HG02588 (cell line): ENCODE results near the gene WDR5B.

Experiments
- ATAC-seq: cut with Tn5 transposase; IDR thresholded peaks from one replicate; pipeline ENCODE4 v1.9.1; 2021; ENCODE audit warnings: mild to moderate bottlenecking, moderate library complexity; ENCODE audit not compliant: unreplicated experiment

WDR5B gene

GRCh38 chr3:122410111-122410510 is 5.8 kb downstream of the WDR5B start:
- ATAC-seq = no peak

GRCh38 chr3:122409446-122409845 is 6.4 kb downstream of the WDR5B start:
- ATAC-seq = no peak

- no peak for ATAC-seq
Measured at GRCh38 chr3:122407946-122408345, 7.9 kb downstream of the WDR5B start.

GRCh38 chr3:122406198-122406597 is 9.7 kb downstream of the WDR5B start:
- no peak for ATAC-seq

GRCh38 chr3:122405015-122405414 is 10.8 kb downstream of the WDR5B start:
- ATAC-seq = no peak

- no peak for ATAC-seq
Measured at GRCh38 chr3:122403489-122403888, 12.4 kb downstream of the WDR5B start.

- no peak for ATAC-seq
Measured at GRCh38 chr3:122398920-122399319, 16.9 kb downstream of the WDR5B start.

GRCh38 chr3:122397201-122397600 is 18.7 kb downstream of the WDR5B start:
- no peak for ATAC-seq

- ATAC-seq = no peak
Measured at GRCh38 chr3:122396511-122396910, 19.4 kb downstream of the WDR5B start.

GRCh38 chr3:122395582-122395981 is 20.3 kb downstream of the WDR5B start:
- ATAC-seq = no peak

GRCh38 chr3:122394173-122394572 is 21.7 kb downstream of the WDR5B start:
- no peak for ATAC-seq

GRCh38 chr3:122392868-122393844 is 22.7 kb downstream of the WDR5B start:
- ATAC-seq = no peak

- ATAC-seq = no peak
Measured at GRCh38 chr3:122391681-122392446, 24.0 kb downstream of the WDR5B start.

- ATAC-seq = no peak
Measured at GRCh38 chr3:122390665-122391064, 25.2 kb downstream of the WDR5B start.

GRCh38 chr3:122389892-122390291 is 26.0 kb downstream of the WDR5B start:
- no peak for ATAC-seq

- no peak for ATAC-seq
Measured at GRCh38 chr3:122389197-122389596, 26.7 kb downstream of the WDR5B start.

- no peak for ATAC-seq
Measured at GRCh38 chr3:122387709-122388108, 28.2 kb downstream of the WDR5B start.

- peak; percentile 91 for ATAC-seq
Measured at GRCh38 chr3:122383771-122384697, 31.8 kb downstream of the WDR5B start, which contains the start of gene FAM162A. TSS of gene FAM162A (plus strand) at chr3:122384182. CDS start at chr3:122384266, 84 bp downstream.

- peak; percentile 37 for ATAC-seq
Measured at GRCh38 chr3:122382888-122383666, 32.8 kb downstream of the WDR5B start, which contains the start of gene MIX23. TSS of gene MIX23 (minus strand) at chr3:122383231. CDS start at chr3:122383224, 7 bp downstream.

GRCh38 chr3:122377975-122378374 is 37.9 kb downstream of the WDR5B start:
- ATAC-seq = no peak
